ENCODE results near the gene SMIM30. TPM values are rescaled to one million over a fixed set of nuclear protein-coding genes. Genes with fewer than 3 reads are reported as not detected.
A peak's percentile ranks its signal among the peaks of the same experiment; 100 is the strongest.

Gene SMIM30
- total and polyA plus RNA-seq, 2 of the 4 experiments (the other 2 are of a cell fraction): 31.6 to 47.7 TPM

GRCh38 chr7:113085781-113086390 is 32.5 kb downstream of the SMIM30 start:
- Histone ChIP-seq H3K14ac (replicated peaks; ENCODE audit: low read depth, low read length) (peak overlapping the region; percentile 49), H3K4me2 (ENCODE audit: low read depth, low read length) (peak overlapping the region; percentile 96), H3K9me1 (ENCODE audit: insufficient read depth, low read length) (no peaks in the 10 kb centered on the region; the same call in 1 of the 2 replicates), H3K23ac (ENCODE audit: low read depth, low read length) (peak overlapping the region; percentile 71; the same call in 1 of the 2 replicates), H2BK20ac (ENCODE audit: low read depth, low read length) (0 out of 2 replicates have a peak overlapping the region, but pooled peaks have one; percentile 59), H4K8ac (ENCODE audit: low read depth in 2 of 2, low read length in 2 of 2) (peak overlapping the region in 1 of 2 experiments; percentile 83; a peak in 3 of 4 replicates), H2BK15ac (ENCODE audit: low read depth, low read length) (peak overlapping the region; percentile 72; the same call in 1 of the 3 replicates), H4K20me1 (ENCODE audit: insufficient read depth, low read length) (no peaks in the 10 kb centered on the region), H3K4me1 (ENCODE audit: control insufficient read depth, insufficient read depth, low read length) (0 out of 2 replicates have a peak, but pooled peaks cover 3% of the 10 kb centered on the region), H3K9ac (ENCODE audit: low read depth, low read length) (peak overlapping the region; percentile 69), H3K79me1 (ENCODE audit: low read depth in 1 of 2, low read length in 2 of 2) (no peaks in the 10 kb centered on the region), H2AFZ (replicated peaks; ENCODE audit: low read length, poor library complexity) (peak overlapping the region; percentile 78), H3K4me3 (ENCODE audit: insufficient read depth, low read depth, low read length) (peak overlapping the region; percentile 97), H3K27ac (ENCODE audit: insufficient read depth, low read length) (no peak overlapping the region), H3K4ac (ENCODE audit: low read depth, low read length) (peak overlapping the region; percentile 42; the same call in 1 of the 2 replicates), H2AK5ac (ENCODE audit: low read depth, low read length) (no peak overlapping the region), H2BK120ac (ENCODE audit: low read depth, low read length) (peak overlapping the region; percentile 78), H3K18ac (ENCODE audit: low read depth, low read length) (peak overlapping the region; percentile 61; the same call in 1 of the 2 replicates), H4K91ac (ENCODE audit: insufficient read depth, low read depth, low read length) (peak overlapping the region; percentile 30; the same call in 1 of the 2 replicates), H3K56ac (ENCODE audit: extremely low read depth, insufficient read depth, low read length) (0 out of 2 replicates have a peak overlapping the region, but pooled peaks have one; percentile 50), H4K5ac (ENCODE audit: low read depth, low read length) (peak overlapping the region; percentile 47; the same call in 1 of the 2 replicates), H2AK9ac (replicated peaks; ENCODE audit: low read depth, low read length, poor library complexity) (no peak overlapping the region), H3K9me3 (ENCODE audit: control insufficient read depth, insufficient read depth, low read length) (no peaks in the 10 kb centered on the region), H3K27me3 (ENCODE audit: control insufficient read depth, insufficient read depth, low read length) (no peaks in the 10 kb centered on the region), H2BK5ac (ENCODE audit: low read depth, low read length, poor library complexity, severe bottlenecking) (peak overlapping the region; percentile 74), H3K36me3 (ENCODE audit: control insufficient read depth, insufficient read depth, low read length) (no peaks in the 10 kb centered on the region)
- dilution Hi-C loops (cut with HindIII; ENCODE audit: low sequenced_read_pairs, unreplicated experiment): no loop called here
- no TSS peak for BruUV-seq (replicated peaks)
- DNase-seq (peak; percentile 23), ATAC-seq (ENCODE audit: low read depth) (no peak)
- no CpG with 5 or more reads among the region's 16 CpGs for WGBS, 2 experiments (ENCODE audit: extremely low coverage in 2 of 2, insufficient read length in 1 of 2)
- intact Hi-C loops (cut with micrococcal nuclease): loop anchor here (5.0 to 10.0 kb wide), 2 partner anchors 149 to 339 kb away; a partner anchor contains a TSS
- POLR2A ChIA-PET (ENCODE audit: unreplicated experiment): interaction anchor here (0.6 kb wide), 4 partner anchors 30 to 1981 kb away, joined by 6 to 9 read pairs (median 6); no protein-coding TSS in a partner anchor
- CTCF ChIA-PET: interaction anchor here (0.5 to 1.1 kb wide), 4 partner anchors 9 to 105 kb away, joined by 3 to 5 read pairs (median 3); no protein-coding TSS in a partner anchor
- in situ Hi-C loops (cut with MboI; ENCODE audit: low sequenced_read_pairs): no loop called here
- no peak for TF ChIP-seq MXI1 (IDR thresholded peaks at IDR 0.05; ENCODE audit: borderline replicate concordance, low read depth, low read length)
- no peak for TF ChIP-seq RAD21 (IDR thresholded peaks at IDR 0.05; ENCODE audit: low read length)
- TF ChIP-seq, protein P1, sequence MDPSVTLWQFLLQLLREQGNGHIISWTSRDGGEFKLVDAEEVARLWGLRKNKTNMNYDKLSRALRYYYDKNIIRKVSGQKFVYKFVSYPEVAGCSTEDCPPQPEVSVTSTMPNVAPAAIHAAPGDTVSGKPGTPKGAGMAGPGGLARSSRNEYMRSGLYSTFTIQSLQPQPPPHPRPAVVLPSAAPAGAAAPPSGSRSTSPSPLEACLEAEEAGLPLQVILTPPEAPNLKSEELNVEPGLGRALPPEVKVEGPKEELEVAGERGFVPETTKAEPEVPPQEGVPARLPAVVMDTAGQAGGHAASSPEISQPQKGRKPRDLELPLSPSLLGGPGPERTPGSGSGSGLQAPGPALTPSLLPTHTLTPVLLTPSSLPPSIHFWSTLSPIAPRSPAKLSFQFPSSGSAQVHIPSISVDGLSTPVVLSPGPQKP (IDR thresholded peaks at IDR 0.05; ENCODE audit: borderline replicate concordance, low read depth, low read length): no peak
- no peak for TF ChIP-seq MAZ (IDR thresholded peaks at IDR 0.05; ENCODE audit: borderline replicate concordance, low read depth, low read length)
- no peak for TF ChIP-seq MAFK (IDR thresholded peaks at IDR 0.05; ENCODE audit: low read depth, low read length)
- no peak for TF ChIP-seq FOS (IDR thresholded peaks at IDR 0.05; ENCODE audit: low read depth, low read length)
- no peak for TF ChIP-seq CEBPB (IDR thresholded peaks at IDR 0.05; ENCODE audit: low read depth, low read length)
- TF ChIP-seq RCOR1 (IDR thresholded peaks at IDR 0.05; ENCODE audit: insufficient replicate concordance, low read length): no peak
- no peak for TF ChIP-seq CTCF (conservative IDR thresholded peaks at IDR 0.05; ENCODE audit: low read depth, low read length)
- no peak for TF ChIP-seq CHD1 (IDR thresholded peaks at IDR 0.05; ENCODE audit: low read depth, low read length)
- TF ChIP-seq POLR2A (IDR thresholded peaks at IDR 0.05; ENCODE audit: low read depth, low read length): no peak
- TF ChIP-seq, protein P2, sequence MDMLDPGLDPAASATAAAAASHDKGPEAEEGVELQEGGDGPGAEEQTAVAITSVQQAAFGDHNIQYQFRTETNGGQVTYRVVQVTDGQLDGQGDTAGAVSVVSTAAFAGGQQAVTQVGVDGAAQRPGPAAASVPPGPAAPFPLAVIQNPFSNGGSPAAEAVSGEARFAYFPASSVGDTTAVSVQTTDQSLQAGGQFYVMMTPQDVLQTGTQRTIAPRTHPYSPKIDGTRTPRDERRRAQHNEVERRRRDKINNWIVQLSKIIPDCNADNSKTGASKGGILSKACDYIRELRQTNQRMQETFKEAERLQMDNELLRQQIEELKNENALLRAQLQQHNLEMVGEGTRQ (IDR thresholded peaks at IDR 0.05; ENCODE audit: low read depth, low read length): no peak
- no peak for TF ChIP-seq RFX5 (IDR thresholded peaks at IDR 0.05; ENCODE audit: low read depth, low read length)
- no peak for TF ChIP-seq BHLHE40 (IDR thresholded peaks at IDR 0.05; ENCODE audit: low read depth, low read length)
